SK-N-SH (cell line): ENCODE measurements around the gene KCNE3.
A peak's percentile ranks its signal among the peaks of the same experiment; 100 is the strongest.

Source experiments
- ELF1 ChIP-seq: IDR thresholded peaks from 2 replicates; pipeline ENCODE4 v1.4.0; 2012
- EZH2phosphoT487 ChIP-seq: fragments of 200-600 bp; sonication (generic); IDR thresholded peaks from 2 replicates; pipeline ENCODE4 v1.6.1; 2017; ENCODE audit warnings: low read depth, mixed run types, mild to moderate bottlenecking, antibody characterized with exemption, moderate library complexity, borderline replicate concordance
- FOXM1 ChIP-seq: IDR thresholded peaks from 2 replicates; pipeline ENCODE4 v1.4.0; 2012; ENCODE audit warnings: low read depth, mild to moderate bottlenecking
- GABPA ChIP-seq: IDR thresholded peaks from 2 replicates; pipeline ENCODE4 v1.4.0; 2012; ENCODE audit warnings: low read depth, mild to moderate bottlenecking
- JUND ChIP-seq: IDR thresholded peaks from 2 replicates; pipeline ENCODE4 v1.4.0; 2012
- MXI1 ChIP-seq: IDR thresholded peaks from 2 replicates; pipeline ENCODE4 v1.6.1; 2012; ENCODE audit warnings: mild to moderate bottlenecking, low read depth, low read length, improper control_type of control experiment
- POLR2AphosphoS5 ChIP-seq: IDR thresholded peaks from 2 replicates; pipeline ENCODE4 v1.6.1; 2012; ENCODE audit warnings: low read depth, low read length
- SIN3A ChIP-seq: IDR thresholded peaks from 2 replicates; pipeline ENCODE4 v1.6.1; 2012; ENCODE audit warnings: low read depth, mild to moderate bottlenecking, low read length, moderate library complexity, borderline replicate concordance
- TAF1 ChIP-seq: IDR thresholded peaks from 2 replicates; pipeline ENCODE4 v1.6.1; 2012; ENCODE audit warnings: low read depth, mild to moderate bottlenecking, low read length, moderate library complexity, borderline replicate concordance
- TCF12 ChIP-seq: IDR thresholded peaks from 2 replicates; pipeline ENCODE4 v1.4.0; 2012
- TF ChIP-seq, protein P1 (sequence below): fragments of 200-600 bp; sonication (generic); IDR thresholded peaks from 2 replicates; pipeline ENCODE4 v1.6.1; 2017; ENCODE audit warnings: antibody characterized with exemption, mild to moderate bottlenecking, moderate library complexity

DNA sequence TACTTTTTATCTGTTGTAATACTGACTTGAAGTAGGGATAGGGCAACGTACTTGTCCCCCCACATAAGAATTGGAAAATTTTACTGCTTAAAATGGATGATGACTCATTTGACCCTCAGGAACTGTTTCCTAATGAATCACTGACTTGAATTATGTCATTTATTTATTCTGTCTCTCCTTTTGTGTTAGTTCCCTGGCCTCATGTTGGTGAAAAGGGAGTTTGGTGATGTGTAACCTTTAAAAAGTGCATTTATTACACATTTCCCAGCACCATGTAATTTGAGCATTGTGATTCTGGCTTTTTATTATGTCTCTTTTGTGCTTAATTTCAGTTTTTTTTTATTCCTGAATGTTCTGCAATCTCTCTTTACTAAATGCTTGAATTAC lies 48.8 kb downstream of the KCNE3 start:
- TF ChIP-seq EZH2phosphoT487 (no peak), TAF1 (no peak), GABPA (no peak), MXI1 (no peak), POLR2AphosphoS5 (no peak), FOXM1 (no peak), TCF12 (no peak; the same call in 1 of the 2 replicates), JUND (peak; percentile 75), SIN3A (no peak), ELF1 (no peak)
- TF ChIP-seq, protein P1, sequence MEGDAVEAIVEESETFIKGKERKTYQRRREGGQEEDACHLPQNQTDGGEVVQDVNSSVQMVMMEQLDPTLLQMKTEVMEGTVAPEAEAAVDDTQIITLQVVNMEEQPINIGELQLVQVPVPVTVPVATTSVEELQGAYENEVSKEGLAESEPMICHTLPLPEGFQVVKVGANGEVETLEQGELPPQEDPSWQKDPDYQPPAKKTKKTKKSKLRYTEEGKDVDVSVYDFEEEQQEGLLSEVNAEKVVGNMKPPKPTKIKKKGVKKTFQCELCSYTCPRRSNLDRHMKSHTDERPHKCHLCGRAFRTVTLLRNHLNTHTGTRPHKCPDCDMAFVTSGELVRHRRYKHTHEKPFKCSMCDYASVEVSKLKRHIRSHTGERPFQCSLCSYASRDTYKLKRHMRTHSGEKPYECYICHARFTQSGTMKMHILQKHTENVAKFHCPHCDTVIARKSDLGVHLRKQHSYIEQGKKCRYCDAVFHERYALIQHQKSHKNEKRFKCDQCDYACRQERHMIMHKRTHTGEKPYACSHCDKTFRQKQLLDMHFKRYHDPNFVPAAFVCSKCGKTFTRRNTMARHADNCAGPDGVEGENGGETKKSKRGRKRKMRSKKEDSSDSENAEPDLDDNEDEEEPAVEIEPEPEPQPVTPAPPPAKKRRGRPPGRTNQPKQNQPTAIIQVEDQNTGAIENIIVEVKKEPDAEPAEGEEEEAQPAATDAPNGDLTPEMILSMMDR = no peak
